GM12878 (cell line): ENCODE results near the gene SCNN1G. TPM values are rescaled to one million over a fixed set of nuclear protein-coding genes. Genes with fewer than 3 reads are reported as not detected.

Experiments used
- ATAC-seq: fragments of 200-7000 bp; cut with Tn5 transposase; 3 replicates; pipeline ENCODE4 v1.9.1; 2020; ENCODE audit warnings: mild to moderate bottlenecking, moderate library complexity
- BruUV-seq: library from RNA; stranded (reverse); fragments of 400-500 nt; replicated peaks from 2 replicates; lab custom pipeline; 2021; lab: Mats Ljungman, UMichigan
- CTCF ChIA-PET: fragments of 300-600 bp; sonication (Branson Sonifier 250); formaldehyde crosslinking; extraction: SDS; loops from one replicate; lab custom pipeline; 2021; ENCODE audit warnings: inconsistent platforms; lab: Yijun Ruan, JAX
- POLR2A ChIA-PET: fragments of 350-600 bp; formaldehyde crosslinking; extraction: SDS; loops from one replicate; lab custom pipeline; 2021; ENCODE audit warnings: inconsistent platforms; lab: Charles Lee
- RAD21 ChIA-PET: fragments of 300-600 bp; sonication (Branson Sonifier 250); formaldehyde crosslinking; loops from one replicate; lab custom pipeline; 2023; ENCODE audit warnings: antibody characterized with exemption; ENCODE audit not compliant: unreplicated experiment; lab: Charles Lee
- SMC1A ChIA-PET: fragments of 300-600 bp; sonication (Branson Sonifier 250); formaldehyde crosslinking; loops from one replicate; lab custom pipeline; 2023; ENCODE audit not compliant: unreplicated experiment, uncharacterized antibody; lab: Charles Lee
- DNase-seq: peaks from one replicate; pipeline ENCODE4 v3.0.0-alpha.2; 2011; ENCODE audit warnings: low read depth, low spot score
- FAIRE-seq: peaks from 3 replicates; lab custom pipeline; 2011; peaks lifted over from hg19 to GRCh38; lab: Jason Lieb, UNC
- H2AFZ ChIP-seq: 2 replicates; pipeline ENCODE4 v1.6.0; 2011; ENCODE audit warnings: low read depth, low read length, control low read depth; ENCODE audit not compliant: control insufficient read depth
- H3K27ac ChIP-seq: 2 replicates; pipeline ENCODE4 v1.5.1; 2011; ENCODE audit warnings: control low read depth; ENCODE audit not compliant: control insufficient read depth, insufficient read depth
- H3K27me3 ChIP-seq, 2 experiments: replicated peaks in 1 of 2; 2 replicates each; pipeline versions ENCODE4 v1.6.0 to v1.6.1; 2011; ENCODE audit warnings: low read length in 1 of 2; ENCODE audit not compliant: control insufficient read depth in 2 of 2, insufficient read depth in 2 of 2
- H3K36me3 ChIP-seq, 2 experiments: 2 replicates each; pipeline ENCODE4 v1.5.1; 2011; ENCODE audit warnings: low read length in 1 of 2; ENCODE audit not compliant: control insufficient read depth in 2 of 2, insufficient read depth in 2 of 2
- H3K4me1 ChIP-seq: 2 replicates; pipeline ENCODE4 v1.6.1; 2011; ENCODE audit warnings: mild to moderate bottlenecking, low read length, moderate library complexity, mixed read lengths; ENCODE audit not compliant: control insufficient read depth, insufficient read depth
- H3K4me2 ChIP-seq: 2 replicates; pipeline ENCODE4 v1.6.0; 2011; ENCODE audit warnings: control low read depth; ENCODE audit not compliant: control insufficient read depth, insufficient read depth
- H3K4me3 ChIP-seq: fragments of 200-600 bp; sonication (generic); 2 replicates; pipeline ENCODE4 v1.5.1; 2016
- H3K79me2 ChIP-seq: 2 replicates; pipeline ENCODE4 v1.6.0; 2011; ENCODE audit warnings: low read length; ENCODE audit not compliant: control insufficient read depth, insufficient read depth
- H3K9ac ChIP-seq: 2 replicates; pipeline ENCODE4 v1.8.0; 2011; ENCODE audit warnings: low read length, control low read depth, mixed read lengths; ENCODE audit not compliant: control insufficient read depth, insufficient read depth
- H3K9me3 ChIP-seq: replicated peaks from 3 replicates; pipeline ENCODE4 v1.5.1; 2011; ENCODE audit warnings: mild to moderate bottlenecking, low read length; ENCODE audit not compliant: control insufficient read depth, insufficient read depth
- H4K20me1 ChIP-seq: 2 replicates; pipeline ENCODE4 v1.6.0; 2011; ENCODE audit not compliant: control insufficient read depth, insufficient read depth
- CBX3 ChIP-seq: fragments of 200-600 bp; sonication (generic); IDR thresholded peaks from 2 replicates; pipeline ENCODE4 v1.6.1; 2016; ENCODE audit warnings: low read depth, borderline replicate concordance
- SMAD5 ChIP-seq: IDR thresholded peaks from 2 replicates; pipeline ENCODE4 v1.6.1; 2016; ENCODE audit warnings: antibody characterized with exemption, low read depth
- SPI1 ChIP-seq: IDR thresholded peaks from 2 replicates; pipeline ENCODE4 v1.6.1; 2011; ENCODE audit warnings: low read depth, mild to moderate bottlenecking, low read length, moderate library complexity, borderline replicate concordance; ENCODE audit not compliant: insufficient read depth
- TARDBP ChIP-seq: IDR thresholded peaks from 2 replicates; pipeline ENCODE4 v1.6.1; 2016; ENCODE audit warnings: borderline replicate concordance
- WGBS: methylation state at CpG from one replicate; pipeline ENCODE4 v1.1.6; 2016; ENCODE audit warnings: low lambda C conversion rate; ENCODE audit not compliant: insufficient replicate concordance, insufficient coverage; ENCODE audit errors: missing lambda C conversion rate; 5-methylcytosine and 5-hydroxymethylcytosine counted together
- in situ Hi-C: fragments of 300-500 bp; cut with MboI; formaldehyde crosslinking; loops from 9 replicates; pipeline ENCODE4 v1.14.3; 2018; ENCODE audit warnings: mixed read lengths
- intact Hi-C: fragments of 100-400 bp; cut with micrococcal nuclease; formaldehyde crosslinking; loops from one replicate; pipeline ENCODE4 v1.14.2; 2022; ENCODE audit not compliant: unreplicated experiment
- polyA plus RNA-seq, 11 experiments: library from polyadenylated mRNA; depleted of rRNA in 4 of 11; unstranded in 6 of 11; stranded (reverse) in 5 of 11; fragments of >200 nt; fragmentation: Nextera tagmentation in 4 of 11; fragmentation: Illumina TruSeq in 1 of 11; extraction: Ambion mirVana in 4 of 11; extraction: Trizol in 1 of 11; gene quantifications; 1 replicate in 1 of 11; 2 replicates in 10 of 11; pipeline versions ENCODE4 v1.2.1 to v1.2.3, GENCODE V29; 2011 to 2016; ENCODE audit warnings: inconsistent platforms in 2 of 11, missing spikeins in 2 of 11, low read depth in 1 of 11
- total RNA-seq, 4 experiments: library from RNA; depleted of rRNA in 3 of 4; stranded (reverse); fragments of >200 nt in 3 of 4; fragmentation: Illumina TruSeq in 1 of 4; extraction: Trizol in 1 of 4; gene quantifications; 2 replicates each; pipeline versions ENCODE4 v1.2.1 to v1.2.3, GENCODE V29; 2013 to 2021

The SCNN1G gene
- total and polyA plus RNA-seq, 10 of the 15 experiments (the other 5 are each of a cell fraction or from before 2014, with no cell fraction given): 0.04 to 0.86 (median 0.08) TPM; not detected in 5

GRCh38 chr16:23156110-23156509 is 26.4 kb upstream of the SCNN1G start:
- H3K4me1 ChIP-seq: no peaks in the 10 kb centered on the region
- DNase-seq (no peak), FAIRE-seq (no peak), ATAC-seq (no peak)
- no peaks in the 10 kb centered on the region for H3K79me2 ChIP-seq
- RAD21 ChIA-PET: no interaction called here
- WGBS: 64% methylated on average over 3 of the region's 3 CpGs
- no peak overlapping the region for H3K4me2 ChIP-seq
- CTCF ChIA-PET: interaction anchor here (1.0 to 1.2 kb wide), 2 partner anchors 278 to 280 kb away, joined by 3 to 4 read pairs; no protein-coding TSS in a partner anchor
- H3K27me3 ChIP-seq: no peaks in the 10 kb centered on the region
- H3K9ac ChIP-seq: no peak overlapping the region
- BruUV-seq: no TSS peak
- H3K9me3 ChIP-seq: no peaks in the 10 kb centered on the region
- TF ChIP-seq TARDBP (no peak), SMAD5 (no peak)
- intact Hi-C loops: no loop called here
- no peak overlapping the region for H3K27ac ChIP-seq
- SMC1A ChIA-PET: interaction anchor here (1.0 kb wide), 1 partner anchor 24 kb away, joined by 3 read pairs; no protein-coding TSS in a partner anchor
- no peaks in the 10 kb centered on the region for H4K20me1 ChIP-seq
- in situ Hi-C loops: no loop called here
- H2AFZ ChIP-seq: no peak overlapping the region
- no peaks in the 10 kb centered on the region for H3K36me3 ChIP-seq
- no peak overlapping the region for H3K4me3 ChIP-seq
- POLR2A ChIA-PET: interaction anchor here (0.6 kb wide), 1 partner anchor 135 kb away, joined by 3 read pairs; no protein-coding TSS in a partner anchor

- WGBS: 0% methylated on average over 1 of the region's 1 CpG
- no peak for TF ChIP-seq CBX3
- peak; percentile 60; the same call in 1 of the 2 replicates for TF ChIP-seq SPI1
- POLR2A ChIA-PET: interaction anchor here (0.6 to 0.7 kb wide), 2 partner anchors 44 to 135 kb away, joined by 3 read pairs; no protein-coding TSS in a partner anchor
Measured at GRCh38 chr16:23156946-23157460, 25.5 kb upstream of the SCNN1G start.

More at GRCh38 chr16:23156946-23157460, 25.5 kb upstream of the SCNN1G start:
- intact Hi-C loops: no loop called here
- H3K4me3 ChIP-seq: no peak overlapping the region
- H3K27ac ChIP-seq: no peak overlapping the region
- H3K36me3 ChIP-seq: no peaks in the 10 kb centered on the region
- SMC1A ChIA-PET: interaction anchor here (0.7 to 1.0 kb wide), 2 partner anchors 24 to 145 kb away, joined by 3 read pairs; no protein-coding TSS in a partner anchor
- no peaks in the 10 kb centered on the region for H3K79me2 ChIP-seq
- H3K27me3 ChIP-seq: no peaks in the 10 kb centered on the region
- BruUV-seq: no TSS peak
- H4K20me1 ChIP-seq: no peaks in the 10 kb centered on the region
- H3K4me2 ChIP-seq: peak overlapping the region; percentile 66
- FAIRE-seq: no peak
- DNase-seq: no peak
- ATAC-seq: peak; percentile 51
- no peak overlapping the region for H2AFZ ChIP-seq
- CTCF ChIA-PET: interaction anchor here (1.0 to 1.2 kb wide), 2 partner anchors 277 to 279 kb away, joined by 3 to 4 read pairs; no protein-coding TSS in a partner anchor
- H3K4me1 ChIP-seq: no peaks in the 10 kb centered on the region
- H3K9ac ChIP-seq: no peak overlapping the region
- in situ Hi-C loops: no loop called here
- no peaks in the 10 kb centered on the region for H3K9me3 ChIP-seq
- RAD21 ChIA-PET: no interaction called here
